Ureter (tissue), 1 donor: Measurements from ENCODE around the gene ELMO1. TPM values are rescaled to one million over a fixed set of nuclear protein-coding genes. Genes with fewer than 3 reads are reported as not detected.
"Not testable (repeated sequence)": the region's sequence is repeated elsewhere in the genome, so short reads cannot be mapped to it uniquely, and the experiment has no call there.

Source experiments
- DNase-seq: peaks from one replicate; pipeline ENCODE4 v3.0.0-alpha.2; 2020; ENCODE audit warnings: low spot score
- total RNA-seq: library from RNA; stranded (reverse); gene quantifications from one replicate; pipeline ENCODE4 v1.2.4, GENCODE V29; 2023
- donor health status: DM: yes; HTN: yes; CAD: no.

ELMO1 gene
- total RNA-seq, 1 donor from 2014 or later: 51.9 TPM

DNA sequence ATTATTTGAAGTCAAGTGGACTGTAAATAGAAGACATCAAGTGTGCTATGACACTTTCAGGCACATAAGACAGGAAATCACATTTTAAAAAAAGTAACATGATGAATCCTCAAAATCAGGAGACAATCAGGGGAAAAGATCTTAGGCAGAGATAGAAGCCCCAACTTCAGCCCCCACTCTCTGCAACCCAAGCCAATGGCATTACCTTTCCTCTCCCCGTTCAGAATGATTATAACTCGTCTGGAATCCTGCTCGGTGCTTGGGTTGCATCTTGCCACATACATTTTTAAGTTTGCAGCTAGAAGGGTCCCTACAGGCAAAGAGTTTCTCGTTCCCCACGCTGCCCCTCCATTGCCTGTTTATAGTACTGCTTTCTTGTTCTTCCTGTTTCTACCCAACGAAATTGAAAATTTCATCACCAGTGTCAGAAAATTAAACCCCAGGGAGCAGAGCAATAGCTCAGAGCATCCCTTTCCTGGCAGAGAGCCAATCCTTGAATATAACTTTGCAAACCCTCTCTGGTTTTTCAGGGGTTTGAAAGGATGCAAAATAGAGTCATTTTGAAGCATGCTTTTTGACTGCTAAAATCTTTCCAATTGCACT lies 463.9 kb downstream of the ELMO1 start:
- DNase-seq: no peak

DNA sequence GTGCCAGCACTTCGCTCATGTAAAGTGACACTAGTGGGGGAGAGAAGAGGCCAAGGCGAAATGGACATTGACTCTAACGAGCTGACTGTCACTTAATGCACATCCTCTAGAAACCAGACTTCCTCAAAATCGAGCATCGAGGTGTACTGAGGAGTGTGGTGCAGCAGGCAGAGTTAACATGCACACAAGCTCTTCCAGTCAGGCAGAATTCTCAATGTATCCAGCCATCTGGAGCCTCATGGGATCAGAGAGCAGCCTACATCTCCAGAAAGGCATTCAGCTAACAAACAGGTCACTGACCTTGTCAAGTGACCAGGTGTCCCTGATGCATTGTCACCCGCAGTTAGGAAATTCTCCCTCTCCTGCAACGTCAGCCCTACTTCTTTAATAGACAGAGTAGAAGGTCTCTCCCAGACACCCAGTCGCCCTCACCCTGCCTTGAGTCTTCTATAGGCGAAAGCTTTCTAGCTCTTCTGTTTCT lies 464.6 kb downstream of the ELMO1 start:
- no peak for DNase-seq

DNA sequence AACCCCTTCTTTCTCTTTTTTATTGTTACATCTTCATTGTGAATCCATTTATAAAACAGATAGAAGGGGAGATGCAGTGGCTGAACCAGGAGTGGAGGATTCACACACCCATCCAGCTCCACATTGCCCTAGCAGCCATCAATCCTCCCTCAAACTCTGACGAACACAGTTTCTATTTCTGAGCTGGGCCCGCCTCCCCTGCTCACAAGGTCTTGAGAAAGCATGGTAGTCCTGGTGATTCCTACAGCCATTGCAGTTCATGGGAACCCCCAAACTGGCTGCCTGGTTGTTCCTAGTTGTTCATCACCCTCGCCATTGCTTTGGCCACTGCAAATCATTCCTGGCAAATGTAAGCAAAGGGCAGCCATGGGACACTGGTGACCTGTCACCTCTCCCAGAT lies 465.9 kb downstream of the ELMO1 start:
- no peak for DNase-seq

DNA sequence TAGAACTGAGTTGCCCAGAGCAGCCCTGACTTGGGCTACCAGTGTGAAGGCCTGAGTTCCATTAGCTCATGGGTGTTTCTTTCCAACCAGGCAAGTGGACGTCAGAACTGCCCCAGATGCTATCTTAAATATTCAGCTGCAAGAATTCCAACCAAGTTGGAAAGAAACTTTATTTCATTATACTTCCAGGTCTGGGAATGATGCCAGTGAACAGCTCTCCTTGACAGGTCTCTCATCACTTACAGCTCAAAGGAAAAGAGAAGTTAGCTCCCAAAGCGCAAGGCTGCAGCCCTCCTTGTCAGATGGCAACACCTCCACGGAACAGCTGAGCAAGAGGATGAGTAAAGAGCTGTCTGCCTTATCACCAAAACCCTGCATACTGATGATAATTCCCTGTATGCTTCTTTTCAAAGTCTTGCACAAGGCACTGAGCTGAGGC lies 468.8 kb downstream of the ELMO1 start:
- no peak for DNase-seq

DNA sequence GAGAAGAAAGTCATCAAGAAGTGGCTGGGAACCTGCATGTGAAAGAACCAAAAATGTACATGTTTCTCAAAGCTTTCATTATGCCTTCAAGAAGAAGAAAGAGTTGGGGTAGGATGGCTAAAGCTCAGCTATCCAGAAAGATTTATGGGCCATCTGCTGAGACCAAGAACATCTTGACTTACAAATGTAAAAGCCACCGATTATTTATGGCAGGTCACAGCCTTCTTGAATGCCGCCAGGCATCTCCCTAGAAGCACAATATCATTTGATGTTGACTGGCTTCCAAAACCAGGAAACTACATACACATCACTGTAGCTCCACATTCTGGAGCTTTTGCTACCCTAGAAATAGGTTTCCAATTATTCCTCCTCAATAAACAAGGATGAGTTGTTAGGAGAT lies 470.2 kb downstream of the ELMO1 start:
- no peak for DNase-seq

DNA sequence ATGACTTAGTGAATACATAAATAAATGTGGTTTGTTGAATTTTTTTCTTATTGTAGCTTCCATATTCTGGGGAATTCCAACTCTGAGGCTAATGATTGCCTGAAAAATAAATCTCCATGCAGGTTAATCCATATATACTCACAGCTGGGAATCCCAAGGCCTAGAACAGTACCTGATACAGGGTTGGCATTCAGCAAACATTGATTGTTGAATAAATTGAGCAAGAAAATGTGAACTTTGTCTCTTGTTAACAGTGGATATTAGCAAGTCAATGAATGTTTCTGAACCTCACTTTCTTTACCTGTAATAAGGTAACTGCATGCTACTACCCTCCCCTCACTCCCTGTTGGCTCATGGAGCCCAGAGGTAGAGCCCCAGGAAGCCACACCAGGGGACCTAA lies 470.8 kb downstream of the ELMO1 start:
- no peak for DNase-seq

DNA sequence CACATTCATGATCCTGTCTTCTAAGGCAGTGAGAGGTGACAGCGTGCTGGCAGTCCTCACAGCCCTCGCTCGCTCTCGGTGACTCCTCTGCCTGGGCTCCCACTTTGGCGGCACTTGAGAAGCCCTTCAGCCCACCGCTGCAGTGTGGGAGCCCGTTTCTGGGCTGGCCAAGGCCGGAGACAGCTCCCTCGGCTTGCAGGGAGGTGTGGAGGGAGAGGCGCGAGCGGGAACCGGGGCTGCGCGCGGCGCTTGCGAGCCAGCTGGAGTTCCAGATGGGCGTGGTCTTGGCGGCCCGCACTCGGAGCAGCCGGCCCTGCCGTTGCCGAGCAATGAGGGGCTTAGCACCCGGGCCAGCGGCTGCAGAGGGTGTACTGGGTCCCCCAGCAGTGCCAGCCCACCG lies 475.1 kb downstream of the ELMO1 start:
- not testable (repeated sequence) for DNase-seq

DNA sequence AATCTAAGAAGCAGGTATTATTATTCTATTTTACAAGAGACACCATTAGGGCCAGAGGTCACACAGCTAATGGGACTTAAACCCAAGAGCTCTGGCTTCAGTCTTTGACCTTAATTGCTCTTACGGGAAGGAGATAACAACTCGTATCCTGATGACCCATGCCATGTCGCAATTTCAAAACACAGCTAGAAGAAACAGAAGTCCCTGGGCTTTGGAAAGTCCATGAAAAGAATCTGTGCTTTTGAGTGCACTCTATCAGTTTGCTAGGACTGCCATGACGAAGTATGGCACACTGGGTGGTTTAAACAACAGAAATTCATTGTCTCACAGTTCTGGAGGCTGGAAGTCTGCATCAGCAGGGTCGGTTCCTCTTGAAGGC lies 476.5 kb downstream of the ELMO1 start:
- DNase-seq: no peak

DNA sequence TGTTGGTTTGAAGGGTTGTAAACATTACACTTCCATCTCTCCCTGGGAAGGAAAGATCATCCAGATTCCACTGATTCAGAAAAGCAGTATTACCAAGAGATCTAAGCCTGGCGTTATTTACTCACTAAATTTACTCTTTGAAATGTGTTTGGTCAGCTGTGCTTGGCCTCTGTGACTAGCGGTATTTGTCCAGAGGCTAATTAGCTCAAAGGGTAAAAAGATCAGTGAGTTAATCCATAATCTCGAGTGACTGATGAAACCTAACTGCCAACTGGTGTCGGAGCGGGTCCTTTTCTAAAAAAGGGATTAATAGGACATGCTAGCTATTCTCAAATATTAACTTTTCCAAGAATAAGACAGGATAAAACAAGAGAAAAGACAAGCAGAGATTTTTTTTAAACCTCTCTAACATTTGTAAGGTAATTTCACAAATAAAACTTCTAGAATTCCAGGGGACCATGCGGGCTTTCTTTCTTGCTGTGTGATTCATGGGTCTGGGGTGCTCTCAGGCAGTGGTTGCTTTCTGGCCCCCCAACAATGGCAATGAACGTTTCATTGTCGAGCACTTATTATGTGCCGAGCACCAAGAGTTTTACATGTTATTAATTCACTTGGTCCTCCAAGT lies 477.0 kb downstream of the ELMO1 start:
- DNase-seq: no peak

DNA sequence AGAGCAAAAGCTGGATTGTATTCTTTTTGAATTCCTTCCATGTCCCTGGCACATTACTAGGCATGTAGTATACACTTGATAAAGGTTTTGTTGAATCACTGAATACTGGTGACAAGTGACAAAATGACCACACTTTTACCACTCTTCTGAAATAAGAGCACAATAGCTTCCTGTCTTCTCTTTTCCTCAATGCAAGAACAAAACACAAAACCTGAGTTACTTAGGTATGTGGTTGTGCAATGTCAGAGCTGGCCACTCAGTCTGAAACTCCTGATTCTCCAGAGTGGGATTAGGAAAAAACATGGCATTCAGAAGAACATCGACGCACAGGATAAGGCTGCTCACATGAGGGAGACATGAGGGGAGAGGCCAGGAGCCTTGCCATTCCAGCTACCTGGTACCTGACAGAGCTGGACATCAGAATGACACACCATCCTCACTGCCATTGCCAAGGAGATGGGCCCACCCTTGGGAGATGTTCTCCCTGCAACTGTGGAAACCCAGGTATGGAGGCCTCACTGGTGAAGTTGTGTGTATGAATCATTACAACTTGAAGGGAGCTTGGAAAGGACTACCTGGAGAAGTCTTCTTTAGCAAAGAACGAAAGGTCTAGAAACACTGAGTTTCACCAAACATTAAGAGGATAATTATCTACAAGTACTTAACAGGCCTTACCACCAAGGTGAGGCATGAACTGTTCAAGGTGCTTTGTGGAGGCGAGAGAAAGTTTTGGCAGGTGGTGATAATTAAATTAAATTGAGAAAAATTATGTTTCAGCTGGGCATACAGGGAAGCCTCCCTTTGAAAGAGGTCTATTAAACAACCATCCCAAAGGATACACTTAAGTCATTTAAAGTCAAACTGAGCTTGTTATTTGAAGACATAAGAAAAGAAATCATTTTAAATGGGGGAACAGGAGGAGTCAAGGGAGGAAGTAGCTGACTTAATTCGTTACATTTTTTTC lies 477.8 kb downstream of the ELMO1 start:
- DNase-seq: no peak

DNA sequence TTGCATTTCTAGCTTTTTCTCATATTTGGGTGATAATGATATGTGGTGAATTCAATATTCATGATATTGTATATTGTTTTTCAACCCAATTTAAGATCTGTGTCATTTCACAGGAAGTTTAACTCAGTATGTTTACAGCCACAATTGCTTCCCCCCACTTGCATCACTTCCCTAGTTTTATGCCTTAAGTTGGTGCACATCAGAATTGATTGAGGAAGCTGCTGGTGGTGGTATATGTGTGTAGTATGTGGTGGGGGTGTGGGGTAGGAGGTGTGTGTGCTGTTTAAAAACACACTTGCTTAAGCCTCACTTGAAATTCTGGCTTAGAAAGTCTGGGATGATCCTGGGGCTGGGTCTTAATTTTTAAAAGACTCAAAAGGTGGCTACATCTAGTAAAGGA lies 479.3 kb downstream of the ELMO1 start:
- DNase-seq: no peak

DNA sequence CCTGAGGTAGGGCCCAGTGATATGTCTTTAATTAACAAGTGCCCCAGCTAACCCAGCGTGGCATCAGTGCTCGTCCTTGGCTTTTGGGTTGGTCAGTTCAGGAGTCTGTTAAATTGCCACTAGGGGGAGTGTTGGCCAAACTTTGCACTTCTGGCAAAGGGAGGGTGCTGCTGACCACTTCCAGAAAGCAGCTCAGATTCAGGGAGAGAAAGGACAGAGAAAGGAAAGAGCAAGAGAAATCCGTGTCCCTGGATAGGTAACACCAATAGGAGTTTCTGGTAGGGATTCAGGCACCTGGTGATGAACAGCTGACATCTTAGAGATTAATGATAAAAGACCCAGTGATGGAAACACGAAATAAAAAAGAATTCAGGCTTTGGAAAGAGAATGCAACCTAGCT lies 481.3 kb downstream of the ELMO1 start:
- peak; percentile 60 for DNase-seq

DNA sequence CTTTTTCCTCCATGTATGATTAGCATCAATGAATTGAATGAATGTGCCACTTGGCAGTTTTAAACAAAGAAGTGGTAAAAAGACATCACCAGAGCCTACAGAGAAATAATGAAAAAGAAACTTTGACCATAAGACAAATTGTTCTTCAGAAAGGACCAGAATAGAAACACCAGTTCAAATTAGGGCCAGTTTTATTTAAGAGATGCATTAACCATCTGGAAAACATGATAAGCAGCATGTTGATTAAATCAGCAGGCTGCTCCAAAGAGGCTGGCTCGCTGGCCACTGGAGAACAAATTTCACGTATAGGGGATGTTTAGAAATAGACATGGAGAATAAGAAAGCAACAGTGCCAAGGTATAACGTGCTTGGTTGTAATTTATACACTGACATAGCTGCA lies 482.0 kb downstream of the ELMO1 start:
- DNase-seq: no peak

DNA sequence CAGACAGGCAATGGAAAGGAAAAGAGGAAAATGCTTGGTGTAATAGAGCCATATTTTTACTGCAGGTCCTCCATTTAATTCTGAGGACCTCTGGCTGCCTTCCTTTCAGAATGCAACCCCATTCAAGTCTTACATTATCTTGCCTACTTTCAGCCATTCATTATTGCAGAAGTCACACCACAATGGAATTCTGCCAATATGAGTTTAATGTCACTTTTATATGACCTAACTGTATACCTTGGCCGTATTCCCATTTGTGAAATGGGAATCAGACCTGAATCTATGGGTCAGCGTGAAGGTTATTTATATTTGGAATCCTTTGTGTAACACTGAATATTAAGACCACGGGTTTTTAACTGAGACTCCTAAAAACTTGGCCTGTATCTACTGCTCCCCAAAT lies 482.6 kb downstream of the ELMO1 start:
- no peak for DNase-seq

DNA sequence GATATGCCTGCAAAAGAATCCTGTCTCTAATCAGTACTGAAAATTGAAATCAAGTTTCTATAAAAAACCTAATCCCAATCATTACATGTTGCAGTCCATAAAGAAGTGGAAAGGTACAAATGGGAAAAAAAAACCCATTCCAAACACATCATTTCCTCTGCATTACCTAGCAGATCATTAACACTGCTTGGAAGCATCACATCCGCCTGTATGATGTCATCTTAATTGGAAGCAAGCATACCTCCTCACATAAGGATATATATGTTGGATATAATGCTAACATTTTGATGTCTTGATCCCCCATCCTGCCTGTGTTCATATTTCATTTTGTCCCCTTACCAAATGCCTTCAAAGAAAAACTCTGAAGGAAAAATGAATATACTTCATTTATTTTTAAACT lies 483.0 kb downstream of the ELMO1 start:
- no peak for DNase-seq

DNA sequence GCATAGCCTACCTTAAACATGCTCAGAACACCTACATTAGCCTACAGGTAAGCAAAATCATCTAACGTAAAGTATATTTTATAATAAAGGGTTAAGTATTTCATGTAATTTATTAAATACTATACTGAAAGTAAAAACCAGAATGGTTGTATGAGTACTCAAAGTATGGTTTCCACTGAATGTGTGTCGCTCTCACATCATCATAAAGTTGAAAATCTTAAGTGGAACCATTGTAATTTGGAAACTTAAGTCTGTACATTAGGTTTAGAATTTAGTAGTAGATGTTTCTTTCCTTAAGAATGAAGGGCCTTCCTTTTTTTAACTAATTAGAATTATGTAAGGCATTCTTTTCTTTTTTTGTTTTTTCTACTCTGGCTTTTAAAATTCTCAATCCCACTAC lies 484.4 kb downstream of the ELMO1 start:
- no peak for DNase-seq

DNA sequence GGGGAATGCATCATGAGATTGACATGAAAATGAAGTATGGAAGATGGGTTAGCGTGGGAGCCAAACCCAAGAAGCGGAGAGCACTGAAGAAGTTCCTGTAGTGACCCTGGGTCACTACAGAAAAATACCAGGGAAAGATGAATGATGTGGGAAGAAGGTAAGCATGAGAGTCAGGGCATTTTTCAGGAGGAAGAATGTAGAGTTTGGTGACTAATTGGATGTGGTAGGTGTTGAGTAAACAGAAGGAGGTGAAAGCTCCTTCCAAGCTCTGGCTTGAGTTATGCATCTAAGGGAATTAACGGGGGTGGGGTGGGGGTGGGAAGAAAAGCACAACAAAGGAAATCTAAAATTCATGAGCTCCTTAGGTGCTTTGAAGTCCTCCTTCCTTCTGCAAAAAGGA lies 486.3 kb downstream of the ELMO1 start:
- DNase-seq: no peak

DNA sequence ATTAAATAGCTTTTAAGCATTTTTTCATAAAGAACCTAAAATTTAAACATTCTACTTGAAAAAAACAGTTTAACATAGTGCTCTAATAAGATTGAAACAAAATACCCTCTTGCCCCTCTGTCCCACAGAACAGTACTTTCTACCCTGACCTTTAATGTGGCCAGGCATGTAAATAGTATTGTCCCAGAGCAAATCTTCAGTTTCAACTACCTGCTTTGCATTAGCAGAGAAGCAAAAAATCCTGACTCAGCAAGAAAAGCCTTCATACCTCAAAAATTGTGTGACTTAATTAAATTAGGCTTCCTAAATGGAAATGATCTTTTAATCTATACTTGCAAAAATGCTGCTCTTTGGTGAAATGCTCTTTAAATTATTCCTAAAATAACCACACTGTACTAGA lies 487.0 kb downstream of the ELMO1 start:
- no peak for DNase-seq

DNA sequence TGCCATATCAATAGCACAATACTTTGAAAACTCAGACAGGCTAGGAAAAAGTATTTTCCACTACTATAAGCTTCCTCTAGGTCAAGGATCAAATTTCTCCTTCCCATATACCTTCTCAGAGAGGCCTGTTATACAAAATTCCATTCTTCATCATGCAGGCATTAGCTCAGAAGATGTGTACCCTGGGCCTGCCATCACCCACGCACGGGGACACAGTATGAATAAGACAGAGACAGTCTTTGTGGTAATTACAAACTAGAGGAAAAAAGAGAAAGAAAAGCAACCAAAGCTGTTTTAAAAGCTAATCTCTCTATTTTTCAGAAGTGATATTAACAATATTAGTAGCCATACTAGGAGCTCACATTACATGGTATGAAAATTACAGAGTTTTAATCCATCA lies 487.6 kb downstream of the ELMO1 start:
- no peak for DNase-seq

DNA sequence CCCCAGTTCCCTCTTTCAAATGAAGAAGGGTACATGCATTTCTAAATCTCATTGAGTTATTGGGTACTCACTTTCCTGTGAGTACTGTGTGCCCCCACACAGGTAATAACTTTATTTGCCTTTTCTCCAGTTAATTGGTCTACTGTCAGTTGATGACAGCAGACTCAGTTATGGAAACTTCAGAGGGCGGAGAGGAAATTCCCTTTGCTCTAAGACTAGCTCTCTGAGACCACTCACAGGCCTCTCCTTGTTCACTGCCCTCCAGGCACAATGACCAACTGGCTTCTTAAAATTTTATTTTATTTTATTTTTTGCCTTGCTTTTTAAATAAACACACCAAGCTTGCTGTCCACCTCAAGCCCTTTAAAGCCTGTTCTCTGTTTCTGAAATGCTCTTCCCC lies 488.6 kb downstream of the ELMO1 start:
- DNase-seq: no peak

DNA sequence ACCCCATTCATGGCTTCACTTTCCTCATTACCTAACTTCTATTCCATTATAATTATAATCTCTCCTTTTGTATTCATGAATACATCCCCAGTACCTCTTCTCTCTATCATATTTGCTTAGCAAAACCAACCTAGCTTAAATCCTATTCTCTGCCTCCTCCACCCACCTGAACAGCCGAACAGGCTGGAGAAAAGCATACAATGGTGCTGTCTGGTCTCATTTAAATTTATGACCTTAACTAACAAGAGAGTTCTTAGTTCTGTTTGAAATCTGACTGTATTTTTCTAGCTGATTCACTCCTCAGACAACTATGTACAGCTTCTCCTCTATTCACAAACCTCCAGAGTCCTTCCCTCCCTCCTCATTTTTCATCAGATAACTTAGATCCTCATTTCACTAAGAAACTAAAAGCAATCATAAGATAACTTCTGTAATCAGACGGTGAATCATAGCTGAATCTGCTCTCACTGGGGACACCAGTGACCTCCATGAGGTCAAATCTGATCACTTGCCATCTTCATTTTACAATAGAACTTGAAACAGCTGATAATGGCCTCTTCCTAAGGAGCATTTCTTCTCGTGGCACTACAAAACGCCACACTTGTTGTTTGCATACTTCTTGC lies 490.4 kb downstream of the ELMO1 start:
- DNase-seq: no peak

DNA sequence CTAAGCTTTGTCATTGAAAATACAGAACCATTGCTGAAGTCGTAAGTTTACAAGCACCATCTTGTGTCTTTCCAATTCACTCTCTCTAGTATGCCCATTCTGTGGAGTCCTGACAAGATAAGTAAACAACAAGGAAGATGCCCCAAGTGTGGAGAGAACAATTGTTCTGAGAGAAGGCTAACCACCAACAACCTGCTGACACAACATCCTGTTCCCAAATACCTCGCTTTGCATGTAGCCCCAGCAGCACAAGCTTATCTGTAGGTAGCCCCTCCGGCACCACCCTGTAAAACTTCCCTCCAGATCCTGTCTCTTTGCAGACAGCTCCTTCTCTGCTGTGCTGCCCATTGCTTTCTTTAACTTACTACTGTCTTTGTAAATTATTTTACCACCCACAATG lies 491.0 kb downstream of the ELMO1 start:
- DNase-seq: no peak
